ENCODE results near the gene ODAD4.
A peak's percentile ranks its signal among the peaks of the same experiment; 100 is the strongest.
"Not testable (repeated sequence)": the region's sequence is repeated elsewhere in the genome, so short reads cannot be mapped to it uniquely, and the experiment has no call there.

The ODAD4 gene

DNA sequence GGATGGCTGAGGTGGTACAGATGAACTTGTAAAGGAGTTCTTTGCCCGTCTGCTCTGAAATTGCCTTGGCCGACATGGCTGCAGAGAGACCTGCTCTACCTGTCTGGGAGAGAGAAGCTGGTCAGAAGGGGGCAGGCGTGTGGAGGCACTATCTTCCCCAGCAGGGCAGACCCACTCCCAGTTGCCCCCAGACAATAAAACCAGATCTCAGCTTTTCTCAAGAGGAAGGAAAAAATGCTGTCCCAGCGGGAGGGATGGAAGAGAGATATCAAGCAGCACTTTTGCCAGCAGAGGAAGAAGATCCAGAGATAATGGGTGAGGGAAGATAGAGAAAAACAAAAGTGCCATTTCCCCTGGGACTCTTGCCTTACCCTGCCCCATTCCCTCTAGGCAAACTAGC, 16.6 kb upstream of the ODAD4 start:
- no peak for DNase-seq

DNA sequence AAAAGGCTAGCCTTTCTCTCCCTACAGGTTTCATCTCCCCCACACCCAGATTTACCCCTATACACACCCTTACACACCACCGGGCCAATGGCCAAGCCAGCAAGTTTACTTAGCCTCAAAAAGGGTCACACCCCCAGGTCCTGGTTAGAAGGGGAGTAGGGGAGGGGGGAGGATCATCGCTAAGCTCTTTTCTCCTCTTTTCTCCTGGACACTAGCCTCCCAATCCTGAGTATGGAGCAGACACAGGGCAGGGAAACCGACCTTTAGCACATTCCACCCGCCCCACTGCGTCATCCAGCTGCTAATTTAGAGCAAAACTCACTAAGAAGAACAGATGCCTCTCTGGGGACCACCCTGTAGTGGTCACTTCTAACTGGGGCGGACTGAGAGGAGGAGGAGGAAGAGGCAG, 16.1 kb upstream of the ODAD4 start:
- no peak for DNase-seq

DNA sequence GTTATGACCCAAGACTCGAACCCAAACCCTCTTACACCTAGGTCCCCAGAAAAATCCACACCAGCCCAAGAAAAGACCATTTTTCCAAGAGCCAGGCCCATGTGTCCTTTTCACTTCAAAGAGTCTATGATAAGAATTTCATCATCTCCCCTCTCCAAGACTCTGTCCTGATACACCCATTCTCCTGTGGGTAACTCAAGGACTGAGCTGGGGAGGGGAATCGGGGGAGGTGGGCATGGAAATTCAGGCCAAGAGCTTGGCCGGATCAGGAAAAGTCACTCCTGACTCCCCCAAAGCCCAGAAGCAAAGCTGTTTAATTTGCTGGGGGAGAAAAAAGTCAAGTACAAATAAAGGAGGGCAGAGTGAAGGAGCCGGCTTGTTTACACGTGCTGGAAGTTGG, 15.4 kb upstream of the ODAD4 start:
- DNase-seq, result no peak

DNA sequence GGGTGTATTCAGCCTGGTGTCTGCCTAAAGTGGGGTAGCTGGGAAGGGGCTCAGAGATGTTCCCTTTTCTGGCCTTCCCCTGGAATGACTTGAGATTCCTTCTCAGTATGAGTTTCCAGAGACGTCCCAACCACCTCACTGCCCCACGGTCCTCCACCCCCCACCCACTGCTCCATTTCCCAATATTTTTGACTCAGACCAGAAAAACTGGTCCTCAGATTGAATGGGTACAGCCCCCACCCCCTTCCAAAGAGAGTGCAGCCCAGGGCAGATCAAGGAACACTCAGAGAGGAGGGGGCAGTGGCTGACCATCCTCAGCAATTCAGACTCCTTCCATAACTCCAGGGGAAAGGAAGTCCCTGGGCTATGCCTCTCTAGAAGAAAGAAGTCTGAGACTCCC, 14.9 kb upstream of the ODAD4 start:
- no peak for DNase-seq

DNA sequence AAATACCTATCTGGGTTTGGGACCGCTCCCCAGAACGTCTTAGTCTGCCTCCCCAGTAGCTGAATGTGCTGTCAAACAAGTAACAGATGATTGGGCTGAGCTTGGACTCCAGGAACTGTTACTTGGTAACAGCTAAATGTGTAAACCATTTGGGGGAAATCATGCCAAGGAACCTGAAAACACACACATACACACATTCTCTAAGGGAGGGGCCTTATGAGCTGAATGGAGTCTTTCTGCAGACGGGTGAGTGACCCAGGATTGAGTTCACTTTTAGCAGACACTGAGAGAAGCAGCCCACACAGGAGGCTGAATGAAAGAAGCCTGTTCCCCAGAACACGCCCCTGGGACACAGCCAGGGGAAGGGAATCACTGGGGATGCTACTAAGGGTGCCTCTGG, 13.2 kb upstream of the ODAD4 start:
- no peak for DNase-seq

DNA sequence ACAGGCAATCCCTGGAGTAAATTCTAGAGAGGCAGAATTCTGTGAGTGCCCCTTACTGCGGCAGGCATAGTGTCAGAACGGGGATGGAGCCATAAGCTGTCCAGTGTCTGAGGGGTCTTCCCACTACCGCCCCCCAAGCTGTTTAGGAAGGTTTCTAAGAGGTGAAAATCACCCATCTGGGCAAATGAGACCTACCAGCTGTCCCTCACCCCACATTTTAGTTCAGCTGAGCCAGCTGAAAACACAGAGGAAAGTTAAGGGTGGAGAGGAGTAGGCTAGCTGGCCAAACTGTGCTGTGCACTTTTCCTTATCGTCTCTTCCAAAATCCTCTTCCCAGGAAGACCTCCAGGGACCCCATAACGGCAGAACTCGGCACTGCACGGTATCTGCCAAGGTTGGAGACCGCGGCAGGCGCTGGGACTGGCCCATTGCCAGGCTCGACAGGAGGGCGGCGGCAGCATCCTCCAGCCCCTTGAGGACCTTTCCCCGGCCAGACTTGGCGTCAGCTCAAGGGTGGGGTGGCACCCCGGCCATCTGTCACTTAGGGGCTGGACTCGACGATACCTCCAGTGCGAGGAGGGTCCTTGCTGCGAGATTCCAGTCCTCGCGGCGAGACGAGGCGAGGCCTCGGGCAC, 12.6 kb upstream of the ODAD4 start:
- peak; percentile 82 for DNase-seq

DNA sequence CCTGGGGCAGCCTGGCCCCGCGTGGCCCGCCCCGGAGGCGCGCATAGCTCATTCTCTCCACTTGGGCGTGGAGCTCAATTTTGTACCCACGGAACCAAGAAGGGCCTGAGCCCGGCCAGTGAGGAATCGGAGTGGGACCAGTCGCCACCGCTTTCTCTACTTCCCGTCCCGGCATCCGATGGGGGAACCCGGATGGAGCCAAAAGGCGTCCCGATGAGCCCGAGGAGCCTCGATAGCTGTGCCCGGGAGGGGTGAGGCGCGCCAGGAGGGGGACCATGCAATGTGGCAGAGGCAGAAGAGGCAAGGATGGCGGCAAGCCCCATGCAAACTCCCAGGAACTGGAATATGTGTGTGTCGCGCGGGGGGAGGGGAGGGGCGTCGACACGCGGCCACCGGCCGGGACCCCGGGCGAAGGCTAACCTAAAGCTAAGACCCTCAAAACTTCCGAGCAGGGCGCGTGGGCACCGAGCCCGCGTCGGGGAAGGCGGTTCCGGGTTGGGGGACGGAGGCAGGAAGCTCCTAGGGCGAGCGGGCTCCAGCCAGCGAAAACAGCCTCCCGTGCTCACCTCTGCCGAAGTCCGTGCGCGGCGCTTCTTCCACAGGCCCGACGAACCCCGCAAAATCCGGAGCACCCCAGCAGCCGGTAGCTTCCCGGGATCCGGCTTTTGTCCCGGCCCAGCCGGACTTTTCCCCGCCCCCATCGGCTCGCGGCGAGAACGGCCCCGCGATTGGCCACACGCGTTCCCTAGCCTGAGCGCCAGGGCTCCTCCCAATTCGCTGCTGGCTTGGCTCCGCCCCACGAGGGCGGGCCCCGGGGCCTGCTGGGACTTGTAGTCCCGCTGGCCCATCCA, 11.9 kb upstream of the ODAD4 start, which contains the start of gene ACLY:
Gene ACLY, minus strand, starts transcription at position 638 of the 851 bp plus-strand sequence. CDS start 5,078 bp downstream, outside the sequence.
- peak; percentile 96 for DNase-seq

DNA sequence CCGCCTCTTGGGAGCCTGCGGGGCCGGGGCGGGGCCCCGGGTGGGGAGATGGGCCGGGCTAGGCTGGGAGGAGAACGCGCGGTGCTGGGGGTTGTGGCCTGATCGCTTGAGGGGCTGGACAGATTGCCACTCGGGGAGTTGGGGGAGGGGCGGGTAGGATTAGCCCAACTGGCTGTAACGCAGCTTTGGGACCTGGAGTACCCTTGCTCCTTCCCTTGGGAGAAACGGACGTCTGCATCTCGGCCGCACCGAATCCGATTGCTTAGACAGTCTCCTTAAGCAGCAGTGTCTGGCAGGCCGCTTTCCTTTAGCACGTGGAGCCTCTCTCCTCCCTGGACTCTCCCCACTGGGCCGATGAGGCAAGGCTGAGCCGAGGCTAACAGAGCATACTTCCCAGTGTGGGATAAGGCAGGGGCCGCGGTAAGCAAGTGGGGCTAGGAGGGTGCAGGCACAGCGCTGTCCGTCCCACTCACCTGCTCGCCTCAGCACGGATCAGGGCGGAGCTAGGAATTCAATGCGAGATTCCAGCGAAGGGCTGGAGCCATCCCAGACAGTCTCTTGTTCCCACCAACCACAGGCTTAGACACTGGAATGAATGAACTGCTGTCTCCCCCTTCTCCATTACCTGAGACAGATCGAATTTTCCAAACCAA, 11.1 kb upstream of the ODAD4 start:
- peak; percentile 80 for DNase-seq

DNA sequence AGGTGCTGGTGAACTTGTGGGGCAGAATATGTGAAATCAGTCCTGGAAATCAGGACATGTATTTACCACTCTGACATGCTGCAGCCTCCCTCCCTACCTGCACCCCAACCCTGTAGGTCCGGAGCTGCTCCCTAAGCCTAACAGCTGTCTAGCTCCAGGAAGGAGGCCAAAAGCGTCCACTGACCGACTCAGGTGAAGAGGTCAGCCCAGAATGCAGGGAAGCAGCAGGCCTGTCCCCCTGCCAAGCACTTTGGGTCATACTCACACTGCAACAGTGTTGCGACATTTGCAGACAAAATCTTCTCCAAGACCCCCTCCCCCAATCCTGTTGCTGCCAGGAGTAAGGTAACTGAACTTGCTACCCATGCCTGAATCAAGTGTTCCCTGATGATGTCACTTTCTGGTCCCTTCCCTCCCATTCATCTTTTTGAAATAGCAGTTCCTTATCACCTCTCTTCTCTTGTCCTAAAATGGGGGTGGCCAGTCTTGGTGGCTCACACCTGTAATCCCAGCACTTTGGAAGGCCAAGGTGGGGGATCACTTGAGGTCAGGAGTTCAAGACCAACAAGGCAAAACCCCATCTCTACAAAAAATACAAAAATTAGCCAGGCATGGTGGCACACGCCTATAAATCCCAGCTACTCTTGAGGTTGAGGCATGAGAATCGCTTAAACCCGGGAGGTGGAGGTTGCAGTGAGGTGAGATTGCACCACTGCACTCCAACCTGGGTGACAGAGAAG, 10.4 kb upstream of the ODAD4 start:
- DNase-seq, result peak; percentile 5

DNA sequence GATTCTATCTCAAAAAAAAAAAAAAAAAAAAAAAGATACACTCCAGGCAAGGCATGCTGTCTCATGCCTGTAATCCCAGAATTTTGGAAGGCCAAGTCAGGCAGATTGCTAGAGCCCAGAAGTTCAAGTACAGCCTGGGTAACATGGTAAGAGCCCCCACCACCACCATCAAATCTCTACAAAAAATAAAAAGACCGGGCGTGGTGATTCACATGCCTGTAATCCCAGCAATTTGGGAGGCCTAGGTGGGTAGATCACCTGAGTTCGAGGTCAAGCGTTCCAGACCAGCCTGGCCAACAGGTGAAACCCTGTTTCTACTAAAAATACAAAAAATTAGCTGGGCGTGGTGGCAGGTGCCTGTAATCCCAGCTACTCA, 9.8 kb upstream of the ODAD4 start:
- DNase-seq, result peak; percentile 45

DNA sequence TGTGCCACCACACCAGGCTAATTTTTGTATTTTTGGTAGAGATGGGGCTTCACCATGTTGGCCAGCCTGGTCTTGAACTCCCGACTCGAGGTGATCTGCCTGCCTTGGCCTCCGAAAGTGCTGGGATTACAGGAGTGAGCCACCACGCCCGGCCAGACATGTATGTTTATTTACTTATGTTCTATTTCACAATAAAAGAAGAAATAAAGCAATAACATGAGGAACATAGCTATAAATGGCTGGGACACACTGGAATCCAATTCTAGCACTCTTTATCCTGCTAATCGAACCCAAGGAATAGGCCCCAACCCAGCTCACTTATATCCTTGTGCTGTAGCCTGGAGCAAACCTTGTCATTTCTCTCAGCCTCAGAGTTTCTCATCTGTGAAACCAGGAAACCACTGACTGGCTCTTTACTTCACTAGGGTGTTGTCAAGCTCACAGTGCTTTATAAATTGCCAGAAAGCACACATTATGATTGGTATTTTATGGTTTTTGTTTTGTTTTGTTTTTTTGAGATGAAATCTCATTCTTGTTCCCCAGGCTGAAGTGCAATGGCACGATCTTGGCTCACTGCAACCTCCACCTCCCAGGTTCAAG, 4.3 kb upstream of the ODAD4 start:
- no peak for DNase-seq

DNA sequence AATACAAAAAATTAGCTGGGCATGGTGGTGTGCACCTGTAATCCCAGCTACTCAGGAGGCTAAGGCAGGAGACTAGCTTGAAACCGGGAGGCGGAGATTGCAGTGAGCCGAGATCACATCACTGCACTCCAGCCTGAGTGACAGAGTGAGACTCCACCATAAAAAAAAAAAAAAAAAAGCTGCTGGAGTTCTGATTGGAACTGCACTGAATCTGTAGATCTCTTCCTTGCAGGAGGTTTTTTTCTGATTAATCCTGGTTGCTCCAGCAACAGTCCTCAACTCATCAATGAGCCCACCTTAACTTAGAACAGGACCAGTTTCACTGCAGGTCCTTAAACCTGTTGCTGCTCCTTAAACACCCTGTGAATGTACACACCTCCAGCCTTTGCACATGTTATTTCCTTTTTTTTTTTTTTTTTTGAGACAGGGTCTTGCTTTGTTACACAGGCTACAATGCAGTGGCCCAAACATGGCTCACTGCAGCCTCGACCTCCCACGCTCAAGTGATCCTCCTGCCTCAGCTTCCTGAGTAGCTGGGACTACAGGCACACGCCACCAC, 1.6 kb upstream of the ODAD4 start:
- no peak for DNase-seq

DNA sequence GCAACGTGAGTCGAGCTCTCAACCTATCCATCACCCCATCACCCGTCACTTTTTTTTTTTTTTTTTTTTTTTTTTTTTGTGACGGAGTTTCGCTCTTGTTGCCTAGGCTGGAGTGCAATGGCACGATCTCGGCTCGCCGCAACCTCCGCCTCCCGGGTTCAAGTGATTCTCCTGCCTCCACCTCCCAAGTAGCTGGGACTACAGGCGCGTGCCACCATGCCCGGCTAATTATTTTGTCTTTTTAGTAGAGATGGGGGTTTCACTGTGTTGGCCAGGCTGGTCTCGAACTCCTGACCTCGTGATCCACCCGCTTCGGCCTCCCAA, 378 bp downstream of the ODAD4 start:
- not testable (repeated sequence) for DNase-seq

DNA sequence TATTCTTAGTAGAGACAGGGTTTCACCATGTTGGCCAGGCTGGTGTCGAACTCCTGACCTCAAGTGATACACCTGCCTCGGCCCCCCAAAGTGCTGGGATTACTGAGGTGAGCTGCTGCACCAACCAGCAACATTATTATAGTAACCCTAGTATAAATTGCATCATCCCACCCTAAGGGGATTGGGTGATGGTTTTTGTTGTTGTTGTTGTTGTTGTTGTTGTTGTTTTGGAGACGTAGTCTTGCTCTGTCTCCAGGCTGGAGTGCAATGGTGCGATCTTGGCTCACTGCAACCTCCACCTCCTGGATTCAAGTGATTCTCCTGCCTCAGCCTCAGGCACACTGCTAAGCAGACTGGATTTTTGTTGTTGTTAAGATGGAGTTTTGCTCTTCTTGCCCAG, 1.3 kb downstream of the ODAD4 start:
- not testable (repeated sequence) for DNase-seq

DNA sequence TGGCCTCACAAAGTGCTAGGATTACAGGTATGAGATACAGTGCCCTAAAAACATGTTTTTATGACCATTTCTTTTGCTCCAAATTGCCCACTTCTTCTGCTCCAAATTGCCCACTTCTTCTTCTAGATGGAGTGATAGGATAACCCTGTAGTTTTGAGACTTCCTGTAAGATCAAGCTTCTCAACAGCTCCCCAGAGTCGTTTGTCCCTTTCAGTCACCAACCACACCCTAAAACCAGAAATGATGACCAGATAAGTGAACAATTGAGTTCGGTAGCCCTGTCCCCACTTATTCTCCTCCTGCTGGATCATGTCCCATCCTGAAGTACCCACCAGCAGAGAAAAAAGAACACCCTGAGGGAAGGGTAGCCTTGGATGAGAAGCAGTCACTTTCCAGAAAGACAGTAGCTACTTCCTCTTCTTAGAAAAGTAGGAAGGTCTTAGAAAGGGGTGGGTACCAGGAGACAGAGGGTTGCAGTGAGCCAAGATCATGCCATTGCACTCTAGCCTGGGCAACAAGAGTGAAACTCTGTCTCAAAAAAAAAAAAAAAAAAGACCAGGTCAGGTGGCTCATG, 2.5 kb downstream of the ODAD4 start:
- no peak for DNase-seq

DNA sequence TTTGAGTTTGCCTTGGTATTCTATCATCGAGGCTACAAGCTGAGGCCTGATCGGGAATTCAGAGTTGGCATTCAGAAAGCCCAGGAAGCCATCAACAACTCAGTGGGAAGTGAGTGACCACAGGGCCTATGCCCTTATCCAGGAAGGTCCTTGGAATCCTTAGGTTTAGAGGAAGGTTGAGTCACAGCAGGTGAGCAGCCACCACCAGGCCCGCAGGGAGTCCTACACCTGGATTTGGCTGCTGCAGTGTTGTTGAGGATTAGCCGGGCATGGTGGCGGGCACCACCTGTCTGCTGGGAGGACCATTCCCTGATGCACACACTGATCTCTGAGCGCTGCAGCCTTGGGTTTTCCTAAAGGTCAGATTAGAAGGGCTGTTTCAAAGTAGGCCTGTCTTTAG, 5.2 kb downstream of the ODAD4 start:
- DNase-seq, result no peak

DNA sequence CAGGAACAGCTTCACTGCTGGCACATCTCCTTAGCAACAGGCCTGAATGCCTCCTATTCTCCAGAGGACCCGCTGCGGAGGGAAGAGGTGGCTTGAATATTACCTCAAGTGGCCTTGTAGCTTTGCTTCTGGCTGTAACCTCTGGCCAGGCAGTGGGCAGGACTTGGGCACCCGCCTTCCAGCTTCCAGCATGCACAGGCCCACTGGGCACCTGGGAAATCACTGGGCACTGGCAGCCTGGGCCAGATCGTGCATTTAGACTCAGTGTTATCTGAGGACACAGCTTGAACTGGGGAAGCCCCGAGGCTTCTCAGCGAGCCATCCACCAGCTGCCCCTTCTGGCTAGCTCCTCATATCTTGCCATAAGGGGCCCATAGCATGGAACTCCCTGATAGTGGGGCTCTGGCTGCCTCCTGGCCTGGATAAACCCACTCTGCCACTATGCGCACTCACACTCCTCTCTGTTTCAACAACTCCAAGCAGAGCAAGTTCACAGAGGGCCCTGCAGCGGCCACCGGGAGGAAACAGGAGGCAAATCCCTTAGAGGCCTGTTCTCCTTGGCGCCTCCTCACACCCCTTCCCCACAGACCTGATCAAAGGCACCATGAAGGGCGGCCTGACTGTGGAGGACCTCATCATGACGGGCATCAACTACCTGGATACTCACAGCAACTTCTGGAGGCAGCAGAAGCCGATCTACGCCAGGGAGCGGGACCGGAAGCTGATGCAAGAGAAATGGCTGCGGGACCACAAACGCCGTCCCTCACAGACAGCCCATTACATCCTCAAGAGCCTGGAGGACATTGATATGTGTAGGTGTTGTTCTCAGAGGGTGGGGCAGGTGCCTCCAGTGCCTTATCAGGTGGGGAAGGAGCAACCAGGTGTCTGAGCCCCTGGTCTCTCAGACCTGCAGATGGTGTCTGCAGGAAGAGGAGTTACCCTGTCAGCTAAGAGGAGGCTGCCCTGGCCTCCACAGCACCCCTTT, 7.8 kb downstream of the ODAD4 start:
- DNase-seq, result no peak

DNA sequence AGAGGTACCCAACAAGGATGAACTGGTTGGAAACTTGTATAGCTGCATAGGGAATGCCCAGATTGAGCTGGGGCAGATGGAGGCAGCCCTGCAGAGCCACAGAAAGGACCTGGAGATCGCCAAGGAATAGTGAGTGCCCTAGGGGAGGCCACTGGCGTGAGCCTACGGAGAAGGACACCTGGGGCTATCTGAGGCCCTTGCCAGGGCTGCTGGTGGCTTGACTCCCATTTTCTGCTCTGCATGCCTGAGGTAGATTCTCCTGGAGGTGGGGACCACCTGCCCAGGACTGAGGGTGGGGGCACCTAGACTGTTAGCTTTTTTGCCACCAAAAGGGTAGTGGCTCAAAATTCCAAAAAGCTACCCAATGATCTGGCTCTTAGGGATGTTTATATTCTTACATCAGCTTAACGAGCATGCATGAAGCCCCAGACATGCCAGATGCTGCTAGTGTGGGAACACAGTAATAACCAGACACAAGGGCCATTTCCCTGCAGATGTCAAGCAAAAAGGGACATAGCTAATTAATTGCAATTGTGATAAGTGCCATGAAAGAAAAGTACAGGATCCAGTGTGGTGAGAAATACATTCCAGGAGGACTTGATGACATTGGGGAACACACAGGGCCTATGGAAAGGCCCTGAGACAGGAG, 8.8 kb downstream of the ODAD4 start:
- DNase-seq, result peak; percentile 26

DNA sequence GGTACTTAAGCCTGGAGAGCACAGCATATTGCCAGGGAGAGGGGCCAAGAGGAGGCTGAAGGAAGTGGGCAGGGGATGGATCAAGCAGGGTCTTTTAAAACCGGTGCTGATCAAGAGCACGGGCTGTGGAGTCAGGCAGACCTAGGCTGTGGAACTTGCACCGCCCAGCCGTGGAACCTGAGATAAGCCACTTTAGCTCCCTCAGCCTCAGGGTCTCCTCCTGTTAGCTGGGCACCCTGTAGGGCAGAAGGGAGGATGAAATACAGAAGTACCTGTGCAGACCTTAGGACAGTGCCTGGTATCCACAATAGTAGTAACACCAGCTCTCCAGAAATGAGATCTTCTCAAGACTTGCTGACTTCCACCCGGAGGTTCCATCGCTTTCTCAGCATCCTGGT, 9.3 kb downstream of the ODAD4 start:
- DNase-seq, result no peak

DNA sequence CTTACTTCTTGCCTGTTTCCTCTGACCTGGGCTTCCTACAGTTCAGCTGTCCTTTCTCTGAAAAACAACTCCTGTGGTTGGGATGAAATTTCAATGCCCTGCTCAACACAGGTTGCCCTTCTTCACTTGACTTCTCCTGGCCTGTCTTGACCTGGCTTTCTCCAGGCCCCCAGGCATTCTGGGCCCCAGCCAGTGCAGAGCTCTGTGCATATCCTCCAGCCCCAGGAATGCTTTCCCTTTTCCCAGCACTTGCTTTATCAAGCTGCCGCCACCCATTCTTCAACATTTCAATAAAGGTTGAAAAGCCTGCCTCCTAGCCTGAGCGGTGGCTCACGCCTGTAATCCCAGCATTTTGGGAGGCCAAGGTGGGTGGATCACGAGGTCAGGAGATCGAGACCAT, 10.8 kb downstream of the ODAD4 start:
- no peak for DNase-seq
